WTC11 (cell line): ENCODE measurements around the gene GNAZ.

Experiments used
- CREB1 ChIP-seq: sonication (generic); formaldehyde crosslinking; IDR thresholded peaks from 2 replicates; pipeline ENCODE4 v1.8.0; 2023; ENCODE audit warnings: mild to moderate bottlenecking, missing genetic modification reagents
- CTCF ChIP-seq: fragments of 200-600 bp; IDR thresholded peaks from 2 replicates; pipeline ENCODE4 v1.8.0; 2022; ENCODE audit warnings: antibody characterized with exemption
- NFE2L1 ChIP-seq: sonication (generic); formaldehyde crosslinking; IDR thresholded peaks from 2 replicates; pipeline ENCODE4 v1.8.1; 2023; ENCODE audit warnings: missing genetic modification reagents
- NR3C1 ChIP-seq: sonication (generic); formaldehyde crosslinking; conservative IDR thresholded peaks from 2 replicates; pipeline ENCODE4 v1.8.1; 2023; ENCODE audit warnings: low read depth, mild to moderate bottlenecking, missing genetic modification reagents
- PRRX2 ChIP-seq: fragments of 250-450 bp; sonication (Bioruptor Pico); IDR thresholded peaks from 2 replicates; pipeline ENCODE4 v1.8.0; 2021; ENCODE audit warnings: mild to moderate bottlenecking
- RELA ChIP-seq: sonication (generic); formaldehyde crosslinking; IDR thresholded peaks from 2 replicates; pipeline ENCODE4 v1.8.1; 2022; ENCODE audit warnings: missing genetic modification reagents, mild to moderate bottlenecking, borderline replicate concordance
- SMAD4 ChIP-seq: sonication (generic); formaldehyde crosslinking; IDR thresholded peaks from 2 replicates; pipeline ENCODE4 v1.8.0; 2022; ENCODE audit warnings: mild to moderate bottlenecking, missing genetic modification reagents
- ZNF121 ChIP-seq: sonication (generic); formaldehyde crosslinking; IDR thresholded peaks from 2 replicates; pipeline ENCODE4 v1.8.0; 2023; ENCODE audit warnings: missing genetic modification reagents
- ZNF396 ChIP-seq: fragments of 250-450 bp; sonication (Bioruptor Pico); IDR thresholded peaks from 2 replicates; pipeline ENCODE4 v1.8.0; 2021; ENCODE audit warnings: mild to moderate bottlenecking, moderate library complexity, borderline replicate concordance

DNA sequence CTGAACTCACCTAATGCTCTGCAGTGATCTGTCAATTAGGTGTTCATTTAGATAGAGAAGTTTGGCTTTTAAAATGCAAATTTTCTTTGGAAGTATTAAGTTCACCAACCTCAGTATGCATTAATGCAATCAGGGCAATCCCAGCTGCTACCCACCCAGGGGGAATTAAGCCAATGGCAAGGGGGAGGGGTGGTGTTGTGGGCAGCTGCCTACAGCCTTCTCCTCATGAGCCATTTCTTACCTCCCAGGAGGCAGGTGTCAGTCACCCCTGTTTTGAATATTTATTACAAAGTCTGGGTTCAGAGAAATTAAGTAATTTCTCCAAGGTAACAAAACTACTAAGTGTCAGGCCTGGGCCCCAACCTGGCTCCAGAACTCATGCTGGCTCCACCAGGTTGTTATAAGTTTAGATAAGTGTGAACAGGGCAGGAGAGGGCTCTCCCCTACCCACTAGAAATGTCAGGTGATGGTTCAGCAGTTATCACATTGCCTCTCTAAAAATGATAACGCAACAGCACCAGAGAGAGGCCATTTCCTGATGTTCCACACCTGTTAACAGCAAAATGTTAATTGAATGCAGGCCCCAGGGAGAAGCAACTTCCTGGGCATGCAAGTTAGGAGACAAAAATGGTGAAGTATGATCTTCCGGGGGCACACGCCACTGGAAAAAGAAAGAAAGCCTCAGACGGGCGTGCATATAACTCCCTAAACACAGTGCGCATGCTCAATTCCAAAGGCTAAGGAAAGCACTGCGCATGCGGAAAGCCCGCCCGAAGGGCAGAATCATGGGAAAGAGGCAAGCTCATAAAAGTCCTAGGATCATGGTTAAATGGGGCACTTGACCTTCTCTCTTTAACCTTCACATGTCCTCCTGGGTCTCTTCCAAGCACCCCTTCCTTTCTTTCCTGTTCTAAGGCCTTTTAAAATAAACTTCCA lies 35.4 kb upstream of the GNAZ start:
- TF ChIP-seq CTCF (no peak), NFE2L1 (CRISPR knock-in tag) (no peak), CREB1 (no peak), NR3C1 (CRISPR knock-in tag) (no peak), SMAD4 (no peak), RELA (CRISPR knock-in tag) (no peak), PRRX2 (no peak), ZNF396 (no peak), ZNF121 (no peak)
